Suprapubic skin (tissue), 3 donors: ENCODE measurements around the gene NUCB1.

ENCODE experiments used
- CTCF ChIP-seq, 2 donors: fragments of 200-600 bp in 1 of 2; fragments of 450-650 bp in 1 of 2; sonication (generic) in 1 of 2; IDR thresholded peaks; one replicate each; pipeline ENCODE4 v1.5.1; 2016 to 2019; ENCODE audit warnings: antibody characterized with exemption in 2 of 2, mild to moderate bottlenecking in 1 of 2, moderate library complexity in 1 of 2
- EP300 ChIP-seq: sonication (generic); formaldehyde crosslinking; IDR thresholded peaks from one replicate; pipeline ENCODE4 v1.6.1; 2017; ENCODE audit warnings: antibody characterized with exemption
- POLR2A ChIP-seq, 2 donors: fragments of 450-650 bp; IDR thresholded peaks; one replicate each; pipeline ENCODE4 v1.6.1; 2017; ENCODE audit warnings: antibody characterized with exemption in 2 of 2, mild to moderate bottlenecking in 2 of 2, moderate library complexity in 2 of 2

GRCh38 chr19:48968813-48969218 is 68.7 kb downstream of the NUCB1 start:
- TF ChIP-seq CTCF (IDR thresholded peaks at IDR 0.05) (no peak), POLR2A (IDR thresholded peaks at IDR 0.05) (no peak), EP300 (no peak)
